UCSD-AML1 (cell line): Measurements from ENCODE around the gene ZNF598.

Experiments used
- DNase-seq: peaks from one replicate; lab custom pipeline; 2025; ENCODE audit not compliant: unreplicated experiment; lab: John Stamatoyannopoulos, UW

Gene ZNF598

GRCh38 chr16:1991948-1992703 is 17.5 kb downstream of the ZNF598 start:
- peak; percentile 93 for DNase-seq

- no peak for DNase-seq
Observed at GRCh38 chr16:1991588-1991947, 18.1 kb downstream of the ZNF598 start.

GRCh38 chr16:1991135-1991551 is 18.5 kb downstream of the ZNF598 start:
- DNase-seq, result no peak

- no peak for DNase-seq
Observed at GRCh38 chr16:1990351-1991134, 19.1 kb downstream of the ZNF598 start.

GRCh38 chr16:1990101-1990350 is 19.6 kb downstream of the ZNF598 start:
- DNase-seq, result no peak

- DNase-seq, result no peak
Observed at GRCh38 chr16:1989209-1990100, 20.2 kb downstream of the ZNF598 start, which contains the start of gene SYNGR3. SYNGR3 (plus strand) TSS chr16:1989970; CDS start chr16:1990103, 133 bp downstream.

GRCh38 chr16:1987198-1987597 is 22.4 kb downstream of the ZNF598 start:
- no peak for DNase-seq

- no peak for DNase-seq
Observed at GRCh38 chr16:1985466-1986150, 24.0 kb downstream of the ZNF598 start.

- no peak for DNase-seq
Observed at GRCh38 chr16:1984347-1985225, 25.0 kb downstream of the ZNF598 start.

GRCh38 chr16:1983544-1984346 is 25.9 kb downstream of the ZNF598 start, which contains the start of gene GFER:
GFER (plus strand) TSS chr16:1984193; CDS start chr16:1984219, 26 bp downstream.
- peak; percentile 95 for DNase-seq

GRCh38 chr16:1982991-1983543 is 26.6 kb downstream of the ZNF598 start:
- no peak for DNase-seq

- no peak for DNase-seq
Observed at GRCh38 chr16:1982013-1982433, 27.6 kb downstream of the ZNF598 start.

GRCh38 chr16:1981398-1981836 is 28.2 kb downstream of the ZNF598 start, which contains the start of gene NOXO1:
NOXO1 (minus strand) TSS chr16:1981469; CDS start chr16:1981179, 290 bp downstream.
- no peak for DNase-seq

- no peak for DNase-seq
Observed at GRCh38 chr16:1980770-1981087, 28.9 kb downstream of the ZNF598 start.

- DNase-seq, result no peak
Observed at GRCh38 chr16:1980030-1980769, 29.4 kb downstream of the ZNF598 start.

GRCh38 chr16:1979271-1980029 is 30.2 kb downstream of the ZNF598 start:
- no peak for DNase-seq

GRCh38 chr16:1978476-1979120 is 31.0 kb downstream of the ZNF598 start:
- DNase-seq, result no peak
